HG03460 (cell line): ENCODE measurements around the gene TPTE2.
"Not testable (repeated sequence)": the region's sequence is repeated elsewhere in the genome, so short reads cannot be mapped to it uniquely, and the experiment has no call there.

Source experiments
- ATAC-seq: cut with Tn5 transposase; IDR thresholded peaks from one replicate; pipeline ENCODE4 v1.9.1; 2021; ENCODE audit not compliant: unreplicated experiment

The TPTE2 gene

GRCh38 chr13:19561127-19561582 lies at the start of gene TPTE2:
TSS of gene TPTE2 (minus strand) at chr13:19561532. CDS start at chr13:19503234, 58,298 bp downstream.
- not testable (repeated sequence) for ATAC-seq

- no peak for ATAC-seq
Measured at GRCh38 chr13:19607523-19608078, 46.3 kb upstream of the TPTE2 start.

GRCh38 chr13:19606737-19607136 lies 45.4 kb upstream of the TPTE2 start:
- no peak for ATAC-seq

- no peak for ATAC-seq
Measured at GRCh38 chr13:19606152-19606551, 44.8 kb upstream of the TPTE2 start.

- ATAC-seq = no peak
Measured at GRCh38 chr13:19605161-19605955, 44.0 kb upstream of the TPTE2 start.

GRCh38 chr13:19604306-19604705 lies 43.0 kb upstream of the TPTE2 start:
- ATAC-seq = no peak

- ATAC-seq = peak; percentile 79
Measured at GRCh38 chr13:19601749-19602725, 40.7 kb upstream of the TPTE2 start.

- no peak for ATAC-seq
Measured at GRCh38 chr13:19597523-19597922, 36.2 kb upstream of the TPTE2 start.

GRCh38 chr13:19596960-19597361 lies 35.6 kb upstream of the TPTE2 start:
- no peak for ATAC-seq

GRCh38 chr13:19596086-19596485 lies 34.8 kb upstream of the TPTE2 start:
- no peak for ATAC-seq

- ATAC-seq = no peak
Measured at GRCh38 chr13:19592657-19593180, 31.4 kb upstream of the TPTE2 start.

GRCh38 chr13:19591864-19592263 lies 30.5 kb upstream of the TPTE2 start:
- ATAC-seq = no peak

- no peak for ATAC-seq
Measured at GRCh38 chr13:19590423-19590822, 29.1 kb upstream of the TPTE2 start.

GRCh38 chr13:19589312-19589711 lies 28.0 kb upstream of the TPTE2 start:
- ATAC-seq = no peak

GRCh38 chr13:19587635-19588300 lies 26.4 kb upstream of the TPTE2 start:
- ATAC-seq = peak; percentile 70

- peak; percentile 76 for ATAC-seq
Measured at GRCh38 chr13:19586904-19587634, 25.7 kb upstream of the TPTE2 start.

- ATAC-seq = no peak
Measured at GRCh38 chr13:19581675-19582074, 20.3 kb upstream of the TPTE2 start.

GRCh38 chr13:19575230-19575629 lies 13.9 kb upstream of the TPTE2 start:
- no peak for ATAC-seq

- no peak for ATAC-seq
Measured at GRCh38 chr13:19573120-19573716, 11.9 kb upstream of the TPTE2 start.
